HCT116 (cell line): ENCODE data around the gene DPF3. TPM values are rescaled to one million over a fixed set of nuclear protein-coding genes. Genes with fewer than 3 reads are reported as not detected.

Experiments
- ATAC-seq: fragments of 200-7000 bp; cut with Tn5 transposase; 2 replicates; pipeline ENCODE4 v1.9.1; 2020; ENCODE audit warnings: mild to moderate bottlenecking, moderate library complexity
- BruUV-seq: library from RNA; stranded (reverse); fragments of 400-500 nt; replicated peaks from 2 replicates; lab custom pipeline; 2021; lab: Mats Ljungman, UMichigan
- CTCF ChIA-PET: fragments of 300-600 bp; sonication (Branson Sonifier 250); formaldehyde crosslinking; loops from one replicate; lab custom pipeline; 2021; ENCODE audit warnings: antibody characterized with exemption; lab: Charles Lee
- POLR2A ChIA-PET: fragments of 300-600, 350-600 bp; sonication (Branson Sonifier 250); formaldehyde crosslinking; loops from one replicate; lab custom pipeline; 2021; ENCODE audit warnings: antibody characterized with exemption; lab: Charles Lee
- RAD21 ChIA-PET, 2 experiments: fragments of 300-600 bp; sonication (Branson Sonifier 250); formaldehyde crosslinking; loops; one replicate each; lab custom pipeline; 2023; ENCODE audit warnings: low total read pairs in 2 of 2; ENCODE audit not compliant: uncharacterized antibody in 2 of 2, unreplicated experiment in 2 of 2, low non-redundant PET in 1 of 2; lab: Charles Lee
- DNase-seq: peaks from one replicate; pipeline ENCODE4 v3.0.0-alpha.2; 2010; ENCODE audit warnings: low read depth, low spot score
- H2AFZ ChIP-seq: fragments of 200-600 bp; shearing (Covaris generic), sonication (generic); 2 replicates; pipeline ENCODE4 v1.6.1; 2017; ENCODE audit warnings: low read depth, mixed run types, mixed read lengths, antibody characterized with exemption, low read length; ENCODE audit not compliant: poor library complexity, severe bottlenecking
- H3K27ac ChIP-seq: 2 replicates; pipeline ENCODE4 v1.5.1; 2012; ENCODE audit warnings: low read depth, low read length
- H3K27me3 ChIP-seq: fragments of 200-600 bp; sonication (generic); 2 replicates; pipeline ENCODE4 v1.6.1; 2016; ENCODE audit warnings: mixed run types, low read length, mixed read lengths; ENCODE audit not compliant: insufficient read depth
- H3K36me3 ChIP-seq, 2 experiments: fragments of 200-500 bp in 1 of 2; fragments of 200-600 bp in 1 of 2; sonication (Bioruptor generic) in 1 of 2; sonication (generic) in 1 of 2; 2 replicates each; pipeline versions ENCODE4 v1.5.1 to v1.6.1; 2014 to 2016; ENCODE audit warnings: low read length in 2 of 2, inconsistent platforms in 1 of 2, mixed read lengths in 1 of 2, mixed run types in 1 of 2; ENCODE audit not compliant: insufficient read depth in 2 of 2, control insufficient read depth in 1 of 2
- H3K4me1 ChIP-seq, 2 experiments: fragments of 200-600 bp in 1 of 2; sonication (generic) in 1 of 2; 2 replicates each; pipeline versions ENCODE4 v1.5.1 to v1.6.1; 2012 to 2017; ENCODE audit warnings: low read length in 2 of 2, inconsistent platforms in 1 of 2, mild to moderate bottlenecking in 1 of 2, mixed read lengths in 1 of 2, mixed run types in 1 of 2, moderate library complexity in 1 of 2; ENCODE audit not compliant: insufficient read depth in 2 of 2, control insufficient read depth in 1 of 2
- H3K4me2 ChIP-seq: fragments of 200-600 bp; sonication (generic); 2 replicates; pipeline ENCODE4 v1.6.1; 2017; ENCODE audit warnings: mixed run types, low read length, mixed read lengths
- H3K4me3 ChIP-seq, 2 experiments: fragments of 200-600 bp in 1 of 2; sonication (generic) in 1 of 2; replicated peaks in 1 of 2; 2 replicates each; pipeline ENCODE4 v1.5.1; 2011 to 2016; ENCODE audit warnings: low read length in 2 of 2, control low read depth in 1 of 2, low read depth in 1 of 2, mild to moderate bottlenecking in 1 of 2, mixed read lengths in 1 of 2, mixed run types in 1 of 2
- H3K79me2 ChIP-seq: fragments of 200-600 bp; sonication (generic); 2 replicates; pipeline ENCODE4 v1.6.1; 2017; ENCODE audit warnings: mild to moderate bottlenecking, mixed run types, low read length, moderate library complexity, mixed read lengths; ENCODE audit not compliant: insufficient read depth
- H3K9ac ChIP-seq: fragments of 200-600 bp; sonication (generic); 2 replicates; pipeline ENCODE4 v1.6.1; 2016; ENCODE audit warnings: low read length, mixed read lengths
- H3K9me2 ChIP-seq: fragments of 200-600 bp; sonication (generic), shearing (Covaris generic); 2 replicates; pipeline ENCODE4 v1.6.1; 2017; ENCODE audit warnings: mixed run types, mild to moderate bottlenecking, moderate library complexity; ENCODE audit not compliant: insufficient read depth
- H3K9me3 ChIP-seq, 2 experiments: fragments of 200-500 bp in 1 of 2; fragments of 200-600 bp in 1 of 2; sonication (Bioruptor generic) in 1 of 2; sonication (generic) in 1 of 2; 2 replicates each; pipeline ENCODE4 v1.6.1; 2014 to 2017; ENCODE audit warnings: low read length in 2 of 2, mixed read lengths in 2 of 2, inconsistent platforms in 1 of 2, low read depth in 1 of 2, mild to moderate bottlenecking in 1 of 2, mixed run types in 1 of 2, moderate library complexity in 1 of 2; ENCODE audit not compliant: control insufficient read depth in 1 of 2, insufficient read depth in 1 of 2
- H4K20me1 ChIP-seq: fragments of 200-600 bp; sonication (generic), shearing (Covaris generic); 2 replicates; pipeline ENCODE4 v1.6.1; 2017; ENCODE audit warnings: mixed run types, mild to moderate bottlenecking, moderate library complexity; ENCODE audit not compliant: insufficient read depth
- CBX3 ChIP-seq: IDR thresholded peaks from 2 replicates; pipeline ENCODE4 v1.6.1; 2012; ENCODE audit warnings: low read depth
- EZH2 ChIP-seq: fragments of 200-600 bp; sonication (generic); IDR thresholded peaks from 2 replicates; pipeline ENCODE4 v1.6.1; 2017; ENCODE audit warnings: antibody characterized with exemption, mixed run types
- RAD21 ChIP-seq: IDR thresholded peaks from 2 replicates; pipeline ENCODE4 v1.6.1; 2012; ENCODE audit warnings: low read depth, mild to moderate bottlenecking
- SP1 ChIP-seq: IDR thresholded peaks from 2 replicates; pipeline ENCODE4 v1.6.1; 2012; ENCODE audit warnings: low read depth
- SRF ChIP-seq: IDR thresholded peaks from 2 replicates; pipeline ENCODE4 v1.6.1; 2012; ENCODE audit warnings: low read depth
- YY1 ChIP-seq: IDR thresholded peaks from 2 replicates; pipeline ENCODE4 v1.6.1; 2011; ENCODE audit warnings: low read length, low read depth, moderate library complexity, mild to moderate bottlenecking; ENCODE audit not compliant: insufficient replicate concordance; ENCODE audit errors: extremely low read depth
- ZNF274 ChIP-seq: fragments of 200-500 bp; sonication (Bioruptor generic); IDR thresholded peaks from 2 replicates; pipeline ENCODE4 v1.6.1; 2014; ENCODE audit warnings: mild to moderate bottlenecking, low read depth, low read length, inconsistent platforms
- intact Hi-C: fragments of 100-400 bp; cut with micrococcal nuclease; formaldehyde crosslinking; loops from 2 replicates; pipeline ENCODE4 v1.10.0; 2022
- total RNA-seq: library from RNA; stranded (reverse); gene quantifications from one replicate; pipeline ENCODE4 v1.2.1, GENCODE V29; 2021; ENCODE audit not compliant: unreplicated experiment
- TF ChIP-seq, protein P1 (sequence below): IDR thresholded peaks from 2 replicates; pipeline ENCODE4 v1.6.1; 2012; ENCODE audit warnings: low read depth
- TF ChIP-seq, protein P2 (sequence below), 3 experiments: fragments of 200-600 bp in 1 of 3; sonication (generic) in 1 of 3; IDR thresholded peaks in 2 of 3; conservative IDR thresholded peaks in 1 of 3; 2 replicates each; pipeline ENCODE4 v1.5.1; 2012 to 2017; ENCODE audit warnings: low read depth in 2 of 3, low read length in 2 of 3, antibody characterized with exemption in 1 of 3, borderline replicate concordance in 1 of 3, control low read depth in 1 of 3, mild to moderate bottlenecking in 1 of 3, mixed read lengths in 1 of 3, mixed run types in 1 of 3, moderate library complexity in 1 of 3; ENCODE audit not compliant: insufficient read depth in 1 of 3
- TF ChIP-seq, protein P3 (sequence below): IDR thresholded peaks from 2 replicates; pipeline ENCODE4 v1.6.1; 2012
- TF ChIP-seq, protein P4 (sequence below): IDR thresholded peaks from 2 replicates; pipeline ENCODE4 v1.6.1; 2012

Gene DPF3
- total RNA-seq, 1 experiment from 2014 or later, result 0.27 TPM

DNA sequence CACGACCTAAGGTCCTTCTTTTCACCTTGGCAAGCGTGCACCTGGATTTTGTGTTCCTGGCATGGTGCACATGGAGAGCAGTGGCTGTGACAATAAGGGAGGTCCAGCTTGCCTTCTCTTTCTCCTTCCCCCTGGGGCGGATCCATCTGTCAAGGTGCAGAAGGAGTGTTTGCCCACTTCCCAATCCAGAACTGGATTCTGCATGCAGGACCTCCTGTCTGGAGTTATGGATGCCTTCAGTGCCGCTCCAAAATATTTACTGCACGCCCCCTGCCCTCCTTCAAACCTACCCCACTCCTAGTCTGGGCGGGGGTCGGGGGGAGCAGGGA is 192.7 kb downstream of the DPF3 start:
- Histone ChIP-seq H2AFZ (no peak overlapping the region), H3K27ac (no peak overlapping the region), H3K9me3 (no peaks in the 10 kb centered on the region), H3K4me1 (no peaks in the 10 kb centered on the region), H3K9ac (no peak overlapping the region), H3K4me2 (no peak overlapping the region), H3K36me3 (no peaks in the 10 kb centered on the region), H3K79me2 (no peaks in the 10 kb centered on the region), H3K4me3 (no peak overlapping the region), H3K27me3 (0 out of 2 replicates have a peak, but pooled peaks cover 4% of the 10 kb centered on the region), H4K20me1 (no peaks in the 10 kb centered on the region), H3K9me2 (no peaks in the 10 kb centered on the region)
- POLR2A ChIA-PET, result no interaction called here
- intact Hi-C loops, result no loop called here
- TF ChIP-seq ZNF274, result no peak
- TF ChIP-seq RAD21, result no peak
- no TSS peak for BruUV-seq
- RAD21 ChIA-PET, result no interaction called here
- DNase-seq, result no peak
- no peak for ATAC-seq
- CTCF ChIA-PET, result no interaction called here

DNA sequence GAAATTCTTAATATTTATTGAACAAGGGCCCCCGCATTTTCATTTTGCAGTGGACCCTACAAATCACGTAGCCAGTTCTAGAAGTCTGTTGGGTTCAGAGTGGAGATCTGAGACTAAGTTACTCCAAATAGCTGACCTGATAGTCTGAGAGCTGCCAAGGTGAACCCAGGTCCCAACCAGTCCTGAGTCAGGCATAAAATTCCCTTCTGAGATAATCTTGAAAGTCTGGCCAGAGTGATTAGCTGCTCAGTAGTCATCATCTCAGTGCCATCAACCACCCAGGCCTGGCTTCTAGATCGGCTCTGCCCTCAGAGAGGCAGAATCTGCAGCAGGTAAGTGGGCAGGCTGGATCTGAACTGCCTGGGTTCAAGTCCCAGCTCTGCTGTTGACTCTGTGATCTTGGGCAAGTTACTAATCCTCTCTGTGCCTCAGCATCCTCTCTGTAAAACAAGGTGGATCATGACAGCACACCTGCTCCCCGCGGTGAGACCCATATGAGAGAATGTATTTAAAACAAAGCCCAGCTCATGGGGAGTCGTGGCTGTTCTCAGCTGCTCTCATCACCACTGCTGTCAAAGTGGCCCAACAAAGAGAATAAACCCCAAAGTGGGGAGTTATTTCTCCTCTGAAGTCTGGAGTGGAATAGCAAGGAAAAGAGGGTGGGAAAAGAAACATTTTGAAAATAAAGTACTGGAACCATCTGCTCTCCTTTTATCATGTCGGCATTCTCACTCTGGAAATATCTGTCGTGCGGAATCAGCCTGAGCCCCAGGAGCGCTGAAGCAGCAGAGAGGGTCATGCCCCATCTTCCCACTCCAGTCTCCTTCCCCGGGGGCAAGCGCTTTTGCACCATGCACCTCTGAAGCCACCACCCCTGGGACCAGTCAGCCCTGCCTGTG is 193.3 kb downstream of the DPF3 start:
- H3K9ac ChIP-seq, result no peak overlapping the region
- no peaks in the 10 kb centered on the region for H3K79me2 ChIP-seq
- BruUV-seq, result no TSS peak
- H3K9me3 ChIP-seq, result no peaks in the 10 kb centered on the region
- 0 out of 2 replicates have a peak, but pooled peaks cover 4% of the 10 kb centered on the region for H3K27me3 ChIP-seq
- H3K4me2 ChIP-seq, result no peak overlapping the region
- H3K4me1 ChIP-seq, result no peaks in the 10 kb centered on the region
- DNase-seq, result no peak
- no peak overlapping the region for H2AFZ ChIP-seq
- intact Hi-C loops, result no loop called here
- RAD21 ChIA-PET, result no interaction called here
- no peak overlapping the region for H3K4me3 ChIP-seq
- CTCF ChIA-PET, result no interaction called here
- POLR2A ChIA-PET, result no interaction called here
- no peaks in the 10 kb centered on the region for H3K9me2 ChIP-seq
- no peak overlapping the region for H3K27ac ChIP-seq
- TF ChIP-seq, protein P1, sequence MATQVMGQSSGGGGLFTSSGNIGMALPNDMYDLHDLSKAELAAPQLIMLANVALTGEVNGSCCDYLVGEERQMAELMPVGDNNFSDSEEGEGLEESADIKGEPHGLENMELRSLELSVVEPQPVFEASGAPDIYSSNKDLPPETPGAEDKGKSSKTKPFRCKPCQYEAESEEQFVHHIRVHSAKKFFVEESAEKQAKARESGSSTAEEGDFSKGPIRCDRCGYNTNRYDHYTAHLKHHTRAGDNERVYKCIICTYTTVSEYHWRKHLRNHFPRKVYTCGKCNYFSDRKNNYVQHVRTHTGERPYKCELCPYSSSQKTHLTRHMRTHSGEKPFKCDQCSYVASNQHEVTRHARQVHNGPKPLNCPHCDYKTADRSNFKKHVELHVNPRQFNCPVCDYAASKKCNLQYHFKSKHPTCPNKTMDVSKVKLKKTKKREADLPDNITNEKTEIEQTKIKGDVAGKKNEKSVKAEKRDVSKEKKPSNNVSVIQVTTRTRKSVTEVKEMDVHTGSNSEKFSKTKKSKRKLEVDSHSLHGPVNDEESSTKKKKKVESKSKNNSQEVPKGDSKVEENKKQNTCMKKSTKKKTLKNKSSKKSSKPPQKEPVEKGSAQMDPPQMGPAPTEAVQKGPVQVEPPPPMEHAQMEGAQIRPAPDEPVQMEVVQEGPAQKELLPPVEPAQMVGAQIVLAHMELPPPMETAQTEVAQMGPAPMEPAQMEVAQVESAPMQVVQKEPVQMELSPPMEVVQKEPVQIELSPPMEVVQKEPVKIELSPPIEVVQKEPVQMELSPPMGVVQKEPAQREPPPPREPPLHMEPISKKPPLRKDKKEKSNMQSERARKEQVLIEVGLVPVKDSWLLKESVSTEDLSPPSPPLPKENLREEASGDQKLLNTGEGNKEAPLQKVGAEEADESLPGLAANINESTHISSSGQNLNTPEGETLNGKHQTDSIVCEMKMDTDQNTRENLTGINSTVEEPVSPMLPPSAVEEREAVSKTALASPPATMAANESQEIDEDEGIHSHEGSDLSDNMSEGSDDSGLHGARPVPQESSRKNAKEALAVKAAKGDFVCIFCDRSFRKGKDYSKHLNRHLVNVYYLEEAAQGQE, result no peak
- TF ChIP-seq CBX3 (no peak), SRF (no peak), ZNF274 (no peak), EZH2 (no peak), SP1 (no peak), YY1 (no peak), RAD21 (no peak)
- TF ChIP-seq, protein P2, sequence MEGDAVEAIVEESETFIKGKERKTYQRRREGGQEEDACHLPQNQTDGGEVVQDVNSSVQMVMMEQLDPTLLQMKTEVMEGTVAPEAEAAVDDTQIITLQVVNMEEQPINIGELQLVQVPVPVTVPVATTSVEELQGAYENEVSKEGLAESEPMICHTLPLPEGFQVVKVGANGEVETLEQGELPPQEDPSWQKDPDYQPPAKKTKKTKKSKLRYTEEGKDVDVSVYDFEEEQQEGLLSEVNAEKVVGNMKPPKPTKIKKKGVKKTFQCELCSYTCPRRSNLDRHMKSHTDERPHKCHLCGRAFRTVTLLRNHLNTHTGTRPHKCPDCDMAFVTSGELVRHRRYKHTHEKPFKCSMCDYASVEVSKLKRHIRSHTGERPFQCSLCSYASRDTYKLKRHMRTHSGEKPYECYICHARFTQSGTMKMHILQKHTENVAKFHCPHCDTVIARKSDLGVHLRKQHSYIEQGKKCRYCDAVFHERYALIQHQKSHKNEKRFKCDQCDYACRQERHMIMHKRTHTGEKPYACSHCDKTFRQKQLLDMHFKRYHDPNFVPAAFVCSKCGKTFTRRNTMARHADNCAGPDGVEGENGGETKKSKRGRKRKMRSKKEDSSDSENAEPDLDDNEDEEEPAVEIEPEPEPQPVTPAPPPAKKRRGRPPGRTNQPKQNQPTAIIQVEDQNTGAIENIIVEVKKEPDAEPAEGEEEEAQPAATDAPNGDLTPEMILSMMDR (IDR thresholded peaks at IDR 0.05 in 2 of 3, conservative IDR thresholded peaks at IDR 0.05 in 1 of 3; ENCODE audit: borderline replicate concordance in 1 of 3, insufficient read depth in 1 of 3, low read depth in 2 of 3, low read length in 2 of 3), result no peak
- TF ChIP-seq, protein P3, sequence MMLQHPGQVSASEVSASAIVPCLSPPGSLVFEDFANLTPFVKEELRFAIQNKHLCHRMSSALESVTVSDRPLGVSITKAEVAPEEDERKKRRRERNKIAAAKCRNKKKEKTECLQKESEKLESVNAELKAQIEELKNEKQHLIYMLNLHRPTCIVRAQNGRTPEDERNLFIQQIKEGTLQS, result no peak
- TF ChIP-seq, protein P4, sequence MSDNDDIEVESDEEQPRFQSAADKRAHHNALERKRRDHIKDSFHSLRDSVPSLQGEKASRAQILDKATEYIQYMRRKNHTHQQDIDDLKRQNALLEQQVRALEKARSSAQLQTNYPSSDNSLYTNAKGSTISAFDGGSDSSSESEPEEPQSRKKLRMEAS, result no peak
- TF ChIP-seq, all 23 proteins: peak for 0
- no peaks in the 10 kb centered on the region for H4K20me1 ChIP-seq
- ATAC-seq, result no peak
- no peaks in the 10 kb centered on the region for H3K36me3 ChIP-seq
